Muscle of leg (tissue), 16 donors: ENCODE measurements around the gene ERBB3. TPM values are rescaled to one million over a fixed set of nuclear protein-coding genes. Genes with fewer than 3 reads are reported as not detected.
A peak's percentile ranks its signal among the peaks of the same experiment; 100 is the strongest.

ENCODE experiments used
- DNase-seq: peaks from one replicate; pipeline ENCODE4 v3.0.0; 2013
- H3K27ac ChIP-seq: one replicate; pipeline ENCODE4 v1.5.1; 2013; ENCODE audit warnings: mild to moderate bottlenecking, low read length, control low read depth
- H3K27me3 ChIP-seq: one replicate; pipeline ENCODE4 v1.6.1; 2013; ENCODE audit warnings: low read length; ENCODE audit not compliant: control insufficient read depth, insufficient read depth
- H3K36me3 ChIP-seq: one replicate; pipeline ENCODE4 v1.6.1; 2013; ENCODE audit warnings: low read length; ENCODE audit not compliant: control insufficient read depth, insufficient read depth
- H3K4me1 ChIP-seq: one replicate; pipeline ENCODE4 v1.6.1; 2013; ENCODE audit warnings: low read length; ENCODE audit not compliant: control insufficient read depth, insufficient read depth
- H3K4me3 ChIP-seq: one replicate; pipeline ENCODE4 v1.5.1; 2013; ENCODE audit warnings: low read length, control low read depth
- H3K9me3 ChIP-seq: replicated peaks from 2 replicates; pipeline ENCODE4 v1.6.1; 2013; ENCODE audit warnings: low read depth, low read length; ENCODE audit not compliant: control insufficient read depth
- WGBS: methylation state at CpG from one replicate; pipeline ENCODE4 v1.1.5; 2013; ENCODE audit warnings: missing lambda C conversion rate; ENCODE audit not compliant: insufficient coverage; 5-methylcytosine and 5-hydroxymethylcytosine counted together
- long read RNA-seq, 11 donors: transcript quantifications; one replicate each; lab custom pipeline, GENCODE V29; 2026
- polyA plus RNA-seq, 8 donors: library from polyadenylated mRNA; unstranded; fragments of 120-200 nt; gene quantifications; one replicate each; pipeline versions ENCODE4 v1.2.1 to v1.2.3, GENCODE V29; 2013; ENCODE audit warnings: inconsistent platforms in 1 of 8, low replicate concordance in 1 of 8; ENCODE audit not compliant: insufficient read length in 8 of 8, insufficient read depth in 1 of 8
- total RNA-seq: library from RNA; stranded (reverse); fragments of 120-200 nt; gene quantifications from one replicate; pipeline ENCODE4 v1.2.4, GENCODE V29; 2013

The ERBB3 gene
- 126 TPM for total RNA-seq
- 100 to 1,000 TPM; 116 to 224 (median 149) TPM for polyA plus RNA-seq
- long read RNA-seq, donor 1, full-length matches to known transcripts = 2 of 2 reads
- long read RNA-seq, donor 1, partial matches to known transcripts = 0 of 2 reads
- long read RNA-seq, donor 1, other reads (novel, unspliced or antisense) = 0 of 2 reads
- long read RNA-seq, donor 2, full-length matches to known transcripts = 2 of 2 reads
- long read RNA-seq, donor 2, partial matches to known transcripts = 0 of 2 reads
- long read RNA-seq, donor 2, other reads (novel, unspliced or antisense) = 0 of 2 reads
- long read RNA-seq, donor 3, full-length matches to known transcripts = 9 of 33 reads
- long read RNA-seq, donor 3, partial matches to known transcripts = 19 of 33 reads
- long read RNA-seq, donor 3, other reads (novel, unspliced or antisense) = 5 of 33 reads
- long read RNA-seq, donor 4, full-length matches to known transcripts = 7 of 7 reads
- long read RNA-seq, donor 4, partial matches to known transcripts = 0 of 7 reads
- long read RNA-seq, donor 4, other reads (novel, unspliced or antisense) = 0 of 7 reads
- long read RNA-seq, donor 5, full-length matches to known transcripts = 17 of 33 reads
- long read RNA-seq, donor 5, partial matches to known transcripts = 16 of 33 reads
- long read RNA-seq, donor 5, other reads (novel, unspliced or antisense) = 0 of 33 reads
- long read RNA-seq, donor 6, full-length matches to known transcripts = 25 of 25 reads
- long read RNA-seq, donor 6, partial matches to known transcripts = 0 of 25 reads
- long read RNA-seq, donor 6, other reads (novel, unspliced or antisense) = 0 of 25 reads
- long read RNA-seq, donor 7, full-length matches to known transcripts = 8 of 8 reads
- long read RNA-seq, donor 7, partial matches to known transcripts = 0 of 8 reads
- long read RNA-seq, donor 7, other reads (novel, unspliced or antisense) = 0 of 8 reads
- long read RNA-seq, donor 8, full-length matches to known transcripts = 6 of 6 reads
- long read RNA-seq, donor 8, partial matches to known transcripts = 0 of 6 reads
- long read RNA-seq, donor 8, other reads (novel, unspliced or antisense) = 0 of 6 reads
- long read RNA-seq, donor 9, full-length matches to known transcripts = 6 of 13 reads
- long read RNA-seq, donor 9, partial matches to known transcripts = 7 of 13 reads
- long read RNA-seq, donor 9, other reads (novel, unspliced or antisense) = 0 of 13 reads
- long read RNA-seq, donor 10, full-length matches to known transcripts = 8 of 37 reads
- long read RNA-seq, donor 10, partial matches to known transcripts = 29 of 37 reads
- long read RNA-seq, donor 10, other reads (novel, unspliced or antisense) = 0 of 37 reads
- long read RNA-seq, donor 11, full-length matches to known transcripts = 4 of 4 reads
- long read RNA-seq, donor 11, partial matches to known transcripts = 0 of 4 reads
- long read RNA-seq, donor 11, other reads (novel, unspliced or antisense) = 0 of 4 reads

DNA sequence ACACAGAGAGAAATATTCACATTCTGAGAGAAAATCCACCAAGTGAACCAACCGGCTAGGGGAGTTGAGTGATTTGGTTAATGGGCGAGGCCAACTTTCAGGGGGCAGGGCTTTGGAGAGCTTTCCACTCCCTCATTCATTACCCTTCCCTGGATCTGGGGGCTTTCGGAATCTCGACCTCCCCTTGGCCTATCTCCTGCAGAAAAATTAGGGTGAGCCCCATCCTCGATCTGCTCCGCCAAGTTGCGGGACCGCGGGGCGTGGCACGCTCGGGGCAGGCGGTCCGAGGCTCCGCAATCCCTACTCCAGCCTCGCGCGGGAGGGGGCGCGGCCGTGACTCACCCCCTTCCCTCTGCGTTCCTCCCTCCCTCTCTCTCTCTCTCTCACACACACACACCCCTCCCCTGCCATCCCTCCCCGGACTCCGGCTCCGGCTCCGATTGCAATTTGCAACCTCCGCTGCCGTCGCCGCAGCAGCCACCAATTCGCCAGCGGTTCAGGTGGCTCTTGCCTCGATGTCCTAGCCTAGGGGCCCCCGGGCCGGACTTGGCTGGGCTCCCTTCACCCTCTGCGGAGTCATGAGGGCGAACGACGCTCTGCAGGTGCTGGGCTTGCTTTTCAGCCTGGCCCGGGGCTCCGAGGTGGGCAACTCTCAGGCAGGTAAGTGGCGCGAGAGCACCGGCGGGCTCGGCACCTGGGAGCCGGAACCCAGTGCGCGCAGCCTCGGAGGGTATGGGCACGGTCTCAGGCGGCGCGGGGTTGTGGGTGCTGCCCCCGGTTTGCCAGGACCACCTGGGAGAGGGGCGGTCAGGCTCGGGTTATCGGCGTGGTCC is at the start of gene ERBB3:
Gene ERBB3 (plus strand): TSS at position 443 of the 833 bp plus-strand sequence. CDS start 136 bp downstream, at position 579.
- H3K4me1 ChIP-seq = peaks cover 35% of the 10 kb centered on the region
- under 1% methylated on average over 50 of the region's 59 CpGs for WGBS
- peaks cover 26% of the 10 kb centered on the region for H3K27me3 ChIP-seq
- DNase-seq = peak; percentile 79
- H3K27ac ChIP-seq = peak within 1 kb of the TSS; percentile 90
- peak within 1 kb of the TSS; percentile 84 for H3K4me3 ChIP-seq
- no peaks in the 10 kb centered on the region for H3K9me3 ChIP-seq
- H3K36me3 ChIP-seq = peaks cover 14% of the 10 kb centered on the region

DNA sequence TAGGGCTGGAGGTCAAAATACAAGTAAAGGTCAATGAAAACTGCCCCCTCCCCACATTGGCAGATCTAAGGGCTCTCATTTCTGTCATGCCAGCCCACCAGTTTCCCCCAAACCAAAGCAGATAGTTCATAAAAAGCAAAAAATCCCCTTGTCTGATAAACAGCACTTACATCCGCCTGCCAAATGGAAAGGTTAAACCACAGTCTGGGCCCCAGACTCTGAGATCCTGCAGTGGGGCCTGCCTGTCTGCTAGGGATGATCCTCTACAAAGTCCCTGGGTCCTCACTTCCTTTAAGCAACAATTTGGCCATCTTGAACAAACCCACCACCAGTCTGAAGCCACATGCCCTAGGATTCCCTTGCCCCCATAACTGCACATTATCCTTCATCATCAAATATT is 48.0 kb upstream of the ERBB3 start:
- 100% methylated on average over 1 of the region's 1 CpG for WGBS
- H3K4me1 ChIP-seq = peaks cover 3% of the 10 kb centered on the region

DNA sequence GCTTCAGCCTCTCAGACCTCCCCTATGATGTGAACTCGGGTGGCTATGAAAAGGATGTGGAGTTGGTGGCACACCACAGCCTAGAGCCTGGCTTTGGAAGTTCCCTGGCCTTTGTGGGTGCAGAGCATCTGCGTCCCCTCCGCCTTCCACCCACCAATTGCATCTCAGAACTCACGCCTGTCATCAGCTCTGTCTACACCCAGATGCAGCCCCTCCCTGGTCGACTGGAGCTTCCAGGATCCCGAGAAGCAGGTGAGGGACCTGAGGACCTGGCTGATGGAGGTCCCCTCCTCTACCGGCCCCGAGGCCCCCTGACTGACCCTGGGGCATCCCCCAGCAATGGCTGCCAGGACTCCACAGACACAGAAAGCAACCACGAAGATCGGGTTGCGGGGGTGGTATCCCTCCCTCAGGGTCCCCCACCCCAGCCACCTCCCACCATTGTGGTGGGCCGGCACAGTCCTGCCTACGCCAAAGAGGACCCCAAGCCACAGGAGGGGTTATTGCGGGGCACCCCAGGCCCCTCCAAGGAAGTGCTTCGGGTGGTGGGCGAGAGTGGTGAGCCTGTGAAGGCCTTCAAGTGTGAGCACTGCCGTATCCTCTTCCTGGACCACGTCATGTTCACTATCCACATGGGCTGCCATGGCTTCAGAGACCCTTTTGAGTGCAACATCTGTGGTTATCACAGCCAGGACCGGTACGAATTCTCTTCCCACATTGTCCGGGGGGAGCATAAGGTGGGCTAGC is 45.2 kb upstream of the ERBB3 start:
- peaks cover 53% of the 10 kb centered on the region for H3K36me3 ChIP-seq
- 84% methylated on average over 20 of the region's 21 CpGs for WGBS

More for the DNA sequence above, 48.0 kb upstream of the ERBB3 start:
- Histone ChIP-seq H3K27ac (no peak overlapping the region), H3K9me3 (no peaks in the 10 kb centered on the region), H3K27me3 (no peaks in the 10 kb centered on the region), H3K4me3 (no peak overlapping the region), H3K36me3 (peaks cover 66% of the 10 kb centered on the region)
- no peak for DNase-seq

DNA sequence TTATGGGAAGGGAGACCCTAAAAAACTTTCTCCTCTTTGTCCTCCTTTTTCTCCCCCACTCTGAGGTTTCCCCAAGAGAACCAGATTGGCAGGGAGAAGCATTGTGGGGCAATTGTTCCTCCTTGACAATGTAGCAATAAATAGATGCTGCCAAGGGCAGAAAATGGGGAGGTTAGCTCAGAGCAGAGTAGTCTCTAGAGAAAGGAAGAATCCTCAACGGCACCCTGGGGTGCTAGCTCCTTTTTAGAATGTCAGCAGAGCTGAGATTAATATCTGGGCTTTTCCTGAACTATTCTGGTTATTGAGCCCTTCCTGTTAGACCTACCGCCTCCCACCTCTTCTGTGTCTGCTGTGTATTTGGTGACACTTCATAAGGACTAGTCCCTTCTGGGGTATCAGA is 42.8 kb upstream of the ERBB3 start:
- Histone ChIP-seq H3K4me1 (peaks cover 5% of the 10 kb centered on the region), H3K27ac (no peak overlapping the region), H3K4me3 (no peak overlapping the region), H3K27me3 (no peaks in the 10 kb centered on the region), H3K36me3 (peaks cover 43% of the 10 kb centered on the region), H3K9me3 (no peaks in the 10 kb centered on the region)
- 100% methylated on average over 1 of the region's 2 CpGs for WGBS
- no peak for DNase-seq

More for the DNA sequence above, 45.2 kb upstream of the ERBB3 start:
- Histone ChIP-seq H3K4me3 (no peak overlapping the region), H3K9me3 (no peaks in the 10 kb centered on the region), H3K27me3 (no peaks in the 10 kb centered on the region), H3K27ac (no peak overlapping the region), H3K4me1 (no peaks in the 10 kb centered on the region)
- DNase-seq = no peak

DNA sequence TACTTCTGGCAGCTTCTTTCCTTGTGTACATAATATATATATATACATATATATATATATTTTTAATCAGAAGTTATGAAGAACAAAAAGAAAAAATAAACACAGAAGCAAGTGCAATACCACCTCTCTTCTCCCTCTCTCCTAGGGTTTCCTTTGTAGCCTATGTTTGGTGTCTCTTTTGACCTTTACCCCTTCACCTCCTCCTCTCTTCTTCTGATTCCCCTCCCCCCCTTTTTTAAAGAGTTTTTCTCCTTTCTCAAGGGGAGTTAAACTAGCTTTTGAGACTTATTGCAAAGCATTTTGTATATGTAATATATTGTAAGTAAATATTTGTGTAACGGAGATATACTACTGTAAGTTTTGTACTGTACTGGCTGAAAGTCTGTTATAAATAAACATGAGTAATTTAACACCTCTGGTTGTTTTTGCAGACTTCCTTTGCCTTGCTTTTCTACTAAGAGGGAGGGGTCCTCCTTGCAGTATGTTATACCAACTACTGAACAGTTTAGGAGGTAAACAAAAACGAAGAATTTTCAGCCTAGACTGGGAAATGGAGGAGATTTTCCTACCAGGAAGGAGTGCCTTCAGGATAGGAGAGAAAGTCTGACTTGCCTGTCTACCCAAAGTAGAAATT is 41.8 kb upstream of the ERBB3 start:
- no peak for DNase-seq
- no CpG with 5 or more reads among the region's 2 CpGs for WGBS
- Histone ChIP-seq H3K9me3 (no peaks in the 10 kb centered on the region), H3K4me3 (no peak overlapping the region), H3K36me3 (peaks cover 37% of the 10 kb centered on the region), H3K4me1 (peaks cover 12% of the 10 kb centered on the region), H3K27ac (no peak overlapping the region), H3K27me3 (no peaks in the 10 kb centered on the region)

DNA sequence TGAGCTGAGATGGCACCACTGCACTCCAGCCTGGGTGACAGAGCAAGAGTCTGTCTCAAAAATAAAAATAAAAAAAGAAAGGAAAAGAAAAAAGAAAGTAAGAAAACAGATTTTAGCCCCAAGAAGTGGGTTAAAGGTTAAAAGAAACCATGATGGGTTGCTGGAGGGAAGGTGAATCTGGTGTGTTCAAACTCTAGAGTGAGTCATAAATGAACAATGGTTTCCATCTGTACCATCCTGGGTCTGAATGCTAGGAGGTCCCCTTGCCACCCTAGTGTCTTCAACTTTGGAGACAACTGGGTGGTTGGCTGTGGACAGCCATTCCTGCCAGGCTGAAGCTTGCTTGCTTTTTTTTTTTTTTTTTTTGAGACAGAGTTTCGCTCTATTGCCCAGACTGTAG is 39.8 kb upstream of the ERBB3 start:
- no CpG with 5 or more reads among the region's 1 CpG for WGBS
- peaks cover 15% of the 10 kb centered on the region for H3K4me1 ChIP-seq
- no peak overlapping the region for H3K4me3 ChIP-seq
- no peak overlapping the region for H3K27ac ChIP-seq
- H3K27me3 ChIP-seq = no peaks in the 10 kb centered on the region
- peaks cover 43% of the 10 kb centered on the region for H3K36me3 ChIP-seq
- DNase-seq = no peak
- no peaks in the 10 kb centered on the region for H3K9me3 ChIP-seq

DNA sequence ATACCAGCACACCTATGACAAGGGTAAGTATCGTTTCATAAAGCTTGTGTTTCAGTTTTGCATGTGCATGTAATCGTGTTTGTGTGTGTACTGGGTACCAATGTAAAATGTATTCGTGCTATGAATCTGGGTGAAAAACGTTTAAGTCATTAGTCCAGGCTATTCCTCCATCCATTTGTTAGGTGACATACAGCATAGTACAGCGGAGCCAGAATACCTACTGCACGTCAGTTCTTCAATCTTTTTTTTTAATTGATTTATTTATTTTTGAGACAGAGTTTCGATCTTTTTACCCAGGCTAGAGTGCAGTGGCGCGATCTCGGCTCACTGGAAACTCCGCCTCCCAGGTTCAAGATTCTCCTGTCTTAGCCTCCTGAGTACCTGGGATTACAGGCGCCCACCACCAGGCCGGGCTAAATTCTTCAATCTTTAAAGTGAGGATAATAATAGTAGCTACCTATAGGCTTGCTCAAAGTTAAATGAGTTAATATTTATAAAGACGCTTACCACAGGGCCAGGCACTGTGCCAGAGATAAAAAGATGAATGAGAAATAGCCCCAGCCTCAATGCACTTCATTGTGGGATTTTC is 38.9 kb upstream of the ERBB3 start:
- Histone ChIP-seq H3K9me3 (no peaks in the 10 kb centered on the region), H3K4me3 (peak overlapping the region; percentile 88), H3K36me3 (peaks cover 39% of the 10 kb centered on the region), H3K27ac (peak overlapping the region; percentile 98), H3K4me1 (peaks cover 15% of the 10 kb centered on the region), H3K27me3 (no peaks in the 10 kb centered on the region)
- 35% methylated on average over 4 of the region's 14 CpGs for WGBS
- no peak for DNase-seq
